ENCODE results near the gene SIMC1.
A peak's percentile ranks its signal among the peaks of the same experiment; 100 is the strongest.

Gene SIMC1

DNA sequence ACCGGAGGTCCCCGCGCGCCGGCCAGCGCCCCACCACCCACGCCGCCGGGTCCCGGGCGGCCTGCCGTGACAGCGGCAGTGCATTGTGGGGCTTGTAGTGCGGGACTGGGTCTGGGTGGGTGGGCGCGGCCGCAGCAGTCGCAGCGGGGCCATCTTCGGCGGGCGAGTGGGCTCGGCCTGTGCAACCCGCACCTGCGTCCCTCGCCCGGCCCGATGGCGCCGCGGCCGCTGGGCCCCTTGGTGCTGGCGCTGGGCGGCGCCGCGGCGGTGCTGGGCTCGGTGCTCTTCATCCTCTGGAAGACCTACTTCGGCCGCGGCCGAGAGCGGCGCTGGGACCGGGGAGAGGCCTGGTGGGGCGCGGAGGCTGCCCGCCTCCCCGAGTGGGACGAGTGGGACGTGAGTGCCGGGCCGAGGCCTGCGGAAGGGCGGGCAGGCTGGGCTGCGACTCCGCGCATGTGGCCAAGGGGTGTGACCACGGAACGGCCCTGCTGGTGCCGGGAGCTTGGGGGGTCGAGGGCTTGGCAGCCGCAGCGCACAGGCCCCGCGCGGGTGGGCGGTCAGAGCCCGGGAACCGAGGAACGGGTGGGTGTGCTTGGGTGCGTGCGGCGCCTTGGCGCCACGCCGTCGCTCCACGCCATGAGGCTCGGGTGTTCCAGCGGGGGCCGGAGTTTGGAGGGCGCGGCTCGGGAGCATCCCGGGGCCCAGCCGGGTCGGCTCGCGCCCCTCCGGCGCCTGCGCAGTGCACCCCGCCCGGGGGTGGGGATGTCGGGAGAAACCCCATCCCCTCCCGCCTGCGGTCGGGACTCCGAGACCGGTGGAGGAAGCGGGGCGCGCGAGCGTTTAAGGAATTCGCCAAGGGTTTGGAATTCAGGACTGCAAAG lies 127.4 kb downstream of the SIMC1 start, which contains the start of gene ARL10:
ARL10 (plus strand) TSS at position 137 of the 881 bp plus-strand sequence; CDS start at position 214, 77 bp downstream.
- DNase-seq, result peak; percentile 83

DNA sequence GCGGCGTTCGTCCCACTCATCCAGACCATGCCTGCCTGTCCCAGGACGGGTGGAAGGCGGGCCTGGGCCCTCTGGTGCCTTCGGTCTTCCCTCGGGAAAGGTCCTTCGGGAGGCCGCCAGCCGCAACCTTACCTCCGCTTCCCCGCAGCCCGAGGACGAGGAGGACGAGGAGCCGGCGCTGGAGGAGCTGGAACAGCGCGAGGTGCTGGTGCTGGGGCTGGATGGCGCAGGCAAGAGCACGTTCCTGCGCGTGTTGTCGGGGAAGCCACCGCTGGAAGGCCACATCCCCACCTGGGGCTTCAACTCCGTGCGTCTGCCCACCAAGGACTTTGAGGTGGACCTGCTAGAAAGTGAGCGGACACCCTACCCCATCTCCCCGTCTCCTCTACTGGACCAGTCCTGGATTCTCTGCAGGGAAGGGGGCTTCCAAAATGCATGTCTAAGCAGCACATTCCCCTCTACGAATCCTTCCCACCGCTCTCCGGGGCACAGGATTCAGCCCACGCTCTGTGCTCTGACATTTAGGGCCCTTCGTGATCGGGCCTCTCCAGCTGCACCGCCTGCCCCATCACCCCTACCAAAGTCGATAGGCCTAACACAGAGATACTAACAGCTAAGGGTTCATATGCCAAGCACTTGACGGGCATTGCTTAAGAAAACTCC lies 128.1 kb downstream of the SIMC1 start:
- no peak for DNase-seq

DNA sequence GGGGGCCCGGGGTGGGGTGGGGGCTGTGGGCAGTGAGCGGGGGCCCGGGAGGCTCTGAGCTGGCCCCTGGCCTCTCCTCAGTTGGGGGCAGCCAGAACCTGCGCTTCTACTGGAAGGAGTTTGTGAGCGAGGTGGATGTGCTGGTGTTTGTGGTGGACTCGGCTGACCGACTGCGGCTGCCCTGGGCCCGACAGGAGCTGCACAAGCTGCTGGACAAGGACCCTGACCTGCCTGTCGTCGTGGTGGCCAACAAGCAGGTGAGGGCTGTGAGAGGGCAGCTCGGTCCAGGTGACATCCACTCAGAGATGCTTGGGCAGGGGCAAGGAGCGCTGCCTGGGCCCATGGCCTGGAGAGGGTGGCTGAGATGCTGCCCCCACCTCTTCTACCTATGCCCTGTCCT lies 130.5 kb downstream of the SIMC1 start:
- DNase-seq, result no peak

DNA sequence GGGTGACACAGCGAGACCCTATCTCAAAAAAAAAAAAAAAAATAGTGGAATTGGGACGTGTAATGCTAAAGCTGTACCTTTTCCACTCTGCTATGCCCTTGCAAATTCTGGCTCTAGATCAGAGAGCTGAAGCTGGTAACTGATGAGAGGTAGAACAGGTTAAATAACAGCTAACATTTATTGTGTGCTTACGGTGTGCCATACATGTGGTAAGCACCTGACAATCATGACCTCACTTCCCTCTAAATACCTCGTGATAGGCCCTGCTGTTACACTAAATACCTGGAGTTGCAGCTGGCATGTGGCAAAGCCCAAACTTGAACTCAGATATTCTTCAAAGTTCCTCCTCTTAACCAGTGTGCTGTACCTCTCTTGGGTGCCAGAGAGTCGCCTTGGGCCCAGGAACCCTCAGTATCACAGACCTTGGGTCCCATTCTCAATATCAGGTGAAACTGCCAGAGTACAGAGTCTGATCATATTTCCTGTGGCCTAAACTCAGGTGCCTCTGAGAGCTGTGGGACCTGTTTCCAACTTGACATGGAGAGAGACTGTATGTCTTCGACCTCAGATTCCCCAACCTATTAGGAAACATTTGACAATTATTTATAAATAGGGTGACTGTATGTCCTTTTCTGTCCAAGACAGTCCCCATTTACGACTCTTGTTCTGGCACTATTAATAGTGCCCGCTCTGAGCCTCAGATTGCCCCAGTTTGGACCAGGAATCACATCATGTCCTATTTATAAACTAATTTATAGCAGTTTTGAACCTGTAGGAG lies 131.9 kb downstream of the SIMC1 start:
- no peak for DNase-seq

DNA sequence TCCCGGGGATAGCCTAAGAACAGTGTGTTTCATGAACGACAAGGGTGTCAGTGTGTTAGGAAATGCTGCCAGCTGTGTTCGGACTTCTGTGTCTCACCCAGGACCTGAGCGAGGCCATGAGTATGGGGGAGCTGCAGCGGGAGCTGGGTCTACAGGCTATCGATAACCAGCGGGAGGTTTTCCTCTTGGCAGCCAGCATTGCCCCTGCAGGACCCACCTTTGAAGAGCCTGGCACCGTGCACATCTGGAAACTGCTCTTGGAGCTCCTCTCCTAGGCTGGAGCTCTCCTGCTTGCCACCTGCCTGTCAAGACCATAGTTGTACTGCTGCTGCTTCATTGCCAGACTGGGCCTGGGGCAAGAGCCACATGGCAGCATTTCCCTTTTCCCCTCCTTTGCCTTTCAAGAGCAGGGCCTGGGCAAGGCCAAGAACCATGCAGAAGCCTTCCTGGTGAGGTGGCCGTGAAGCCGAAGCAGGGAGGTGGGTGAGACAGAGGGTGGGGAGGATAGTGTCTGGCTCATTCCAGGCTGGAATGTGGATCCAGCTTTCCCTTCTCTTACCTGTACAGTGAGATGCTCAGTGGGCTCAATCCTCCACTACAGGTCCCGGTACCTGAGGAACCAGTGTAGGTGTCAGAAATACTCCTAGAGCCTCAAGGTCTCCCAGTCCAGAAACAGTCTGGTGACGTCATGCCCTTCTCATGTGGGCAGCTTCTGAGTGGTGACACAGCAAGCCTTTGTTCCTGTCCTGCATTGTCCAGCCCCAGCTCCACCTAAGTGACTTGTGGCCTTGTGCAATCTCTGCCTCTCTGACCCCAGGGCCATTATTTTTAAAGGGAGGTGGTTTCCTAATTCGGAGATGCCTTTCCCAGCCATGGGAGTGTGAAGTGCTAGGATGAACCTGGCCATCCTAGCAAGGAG lies 133.7 kb downstream of the SIMC1 start:
- DNase-seq, result no peak

DNA sequence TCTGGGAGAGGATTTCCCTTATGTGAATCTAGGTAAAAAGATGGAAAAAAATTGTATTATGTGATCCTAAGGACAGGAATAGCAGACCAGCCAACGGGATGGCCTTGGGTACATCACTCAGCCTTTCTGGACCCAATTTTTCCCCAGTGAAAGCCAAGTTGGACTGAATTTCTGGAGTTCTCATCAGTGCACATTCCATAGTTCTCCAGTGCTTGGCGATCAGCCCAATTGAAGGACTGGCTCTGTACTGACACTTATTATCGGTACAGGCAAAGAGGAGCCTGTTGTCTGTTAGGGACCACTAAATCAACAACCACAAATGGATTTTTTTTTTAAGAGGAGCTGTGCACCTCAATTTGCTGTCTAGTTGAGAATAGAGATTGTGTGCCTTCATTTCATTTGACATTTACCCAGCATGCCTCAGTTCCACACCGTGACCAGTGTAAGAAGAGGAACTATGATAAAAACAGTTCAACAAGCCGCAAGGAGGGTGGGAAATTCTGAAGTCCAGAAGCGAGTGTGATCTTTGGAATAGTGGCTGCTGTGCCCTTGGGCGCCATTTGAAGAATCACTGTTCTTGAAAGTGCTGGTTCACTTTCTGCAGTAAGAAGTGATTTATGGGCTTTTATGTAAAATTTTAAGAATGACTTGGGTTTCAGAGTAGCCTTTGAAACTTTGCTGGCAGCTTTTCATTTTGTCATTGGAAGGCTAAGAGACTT lies 135.0 kb downstream of the SIMC1 start:
- DNase-seq, result no peak

DNA sequence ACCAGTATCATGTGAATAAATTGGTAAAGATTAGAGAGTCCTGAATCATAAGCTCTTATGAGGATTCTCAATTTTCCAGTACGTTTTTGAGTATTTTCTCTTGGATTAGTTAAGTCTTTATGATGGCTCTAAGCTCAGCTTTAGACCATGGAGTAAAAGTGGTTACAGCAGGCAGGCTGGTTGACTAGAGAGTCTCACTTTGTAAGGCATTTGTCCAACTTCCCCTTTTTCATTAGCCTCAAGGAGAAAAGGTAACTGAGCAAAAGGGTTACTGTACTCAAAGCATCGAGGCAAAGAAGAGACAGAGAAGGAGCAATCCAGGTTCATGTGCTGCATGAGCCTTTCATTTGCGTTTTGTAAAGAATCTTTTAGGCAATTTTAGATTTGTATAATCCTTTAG lies 141.7 kb downstream of the SIMC1 start:
- no peak for DNase-seq

DNA sequence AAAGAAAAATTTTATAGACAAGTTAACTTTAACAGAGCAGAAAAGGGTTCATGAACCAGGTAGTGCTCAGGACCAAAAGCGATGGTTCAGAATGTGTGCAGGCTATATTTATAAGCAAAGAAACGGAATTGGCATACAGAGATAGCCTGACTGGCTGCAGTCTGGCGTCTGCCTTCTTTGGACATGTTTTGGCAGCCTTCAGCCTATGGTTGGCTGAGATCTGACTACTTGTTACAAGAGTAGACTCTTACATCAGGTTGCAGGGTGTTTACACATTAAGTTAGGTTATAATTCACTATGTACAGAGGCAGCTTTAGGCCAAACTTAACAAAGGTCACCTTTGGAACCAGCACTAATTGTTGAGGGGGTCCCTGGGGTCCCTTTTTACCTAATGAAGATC lies 143.2 kb downstream of the SIMC1 start:
- no peak for DNase-seq

DNA sequence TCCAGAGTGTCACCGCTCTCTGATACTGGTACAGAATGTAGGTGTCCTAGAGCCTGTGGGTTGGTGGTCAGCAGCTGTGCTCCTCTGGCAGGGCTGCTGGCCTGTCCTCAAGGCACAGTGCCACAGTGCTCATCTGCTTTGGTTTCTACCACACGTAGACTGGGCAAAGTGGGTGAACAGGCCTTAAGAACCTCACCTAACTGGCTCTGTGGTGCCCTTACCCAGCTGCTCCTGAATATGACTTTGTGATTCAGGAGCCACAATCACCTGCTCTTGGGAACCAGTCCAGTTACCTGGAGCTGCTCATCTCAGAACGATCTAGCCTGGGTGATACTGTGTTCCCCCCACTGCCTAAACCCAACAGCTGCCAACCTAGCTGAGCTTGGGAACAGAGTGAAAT lies 143.8 kb downstream of the SIMC1 start:
- no peak for DNase-seq

DNA sequence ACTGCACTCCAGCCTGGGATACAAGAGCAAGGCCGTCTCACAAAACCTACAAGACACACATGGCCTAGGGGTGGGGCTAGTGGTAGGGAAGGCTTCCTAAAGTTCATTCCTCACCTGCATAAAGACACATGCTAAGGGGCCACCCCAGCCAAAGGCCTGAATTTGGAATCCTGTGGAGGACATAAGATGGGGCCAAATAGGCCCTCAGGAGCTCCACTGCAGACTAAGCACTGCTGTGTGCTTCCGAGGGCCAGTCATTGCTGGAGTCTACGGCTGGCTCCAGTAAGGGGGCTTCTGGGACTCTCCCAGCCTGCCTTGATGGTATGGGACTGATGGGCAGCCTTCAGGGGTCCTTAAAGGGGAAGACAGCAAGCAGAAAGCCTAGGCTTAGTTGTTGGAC lies 144.5 kb downstream of the SIMC1 start:
- DNase-seq, result no peak

DNA sequence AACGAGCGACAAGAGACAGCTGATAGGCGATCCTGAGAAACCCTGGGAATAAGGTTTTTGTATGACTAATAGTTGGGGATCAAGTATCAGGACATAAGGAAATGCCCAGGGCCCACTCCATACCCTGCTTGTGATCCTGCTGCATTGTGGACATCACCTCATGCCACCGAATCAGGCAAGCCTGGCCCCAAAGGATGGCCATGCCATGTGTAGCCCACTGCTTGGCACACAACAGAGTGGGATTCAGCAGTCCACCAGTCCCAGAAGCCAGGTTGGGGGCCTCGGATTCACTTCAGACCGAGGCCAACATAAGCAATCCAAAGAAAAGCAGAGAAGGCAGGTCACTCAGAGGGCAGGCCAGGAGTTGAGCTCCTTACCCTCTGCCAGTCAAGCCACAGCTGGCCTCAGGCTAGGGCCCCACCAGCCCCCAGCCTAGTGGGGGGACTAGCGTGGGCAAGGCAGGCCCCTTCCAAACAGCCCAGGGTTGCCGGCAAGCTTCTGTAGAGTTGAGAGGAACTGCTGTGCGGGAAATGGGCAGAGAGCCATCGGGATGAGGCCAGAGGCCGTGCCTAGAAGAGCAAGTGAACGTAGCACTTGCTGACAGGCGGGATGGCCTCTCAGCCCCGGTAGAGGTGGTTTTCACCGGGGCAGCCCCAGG lies 145.2 kb downstream of the SIMC1 start:
- DNase-seq, result no peak

DNA sequence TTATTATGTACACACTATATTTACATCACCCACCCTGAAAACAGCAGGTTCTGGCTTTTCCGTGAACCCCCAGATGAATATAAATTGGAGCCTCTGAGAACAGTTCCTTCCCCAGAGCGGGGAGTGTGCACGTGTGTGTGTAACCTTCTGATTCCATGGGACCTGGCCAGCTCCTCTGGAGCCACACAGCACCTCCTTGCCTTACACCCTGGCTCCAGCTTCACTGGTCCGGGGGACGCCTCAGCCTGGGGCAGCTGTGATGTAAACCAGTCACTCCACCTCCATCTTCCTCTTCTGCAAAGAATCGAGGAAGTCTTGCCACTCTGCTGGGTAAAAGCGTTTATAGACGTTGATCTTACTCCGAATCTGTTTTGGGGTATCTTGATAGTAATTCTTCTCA lies 145.7 kb downstream of the SIMC1 start:
- DNase-seq, result no peak

DNA sequence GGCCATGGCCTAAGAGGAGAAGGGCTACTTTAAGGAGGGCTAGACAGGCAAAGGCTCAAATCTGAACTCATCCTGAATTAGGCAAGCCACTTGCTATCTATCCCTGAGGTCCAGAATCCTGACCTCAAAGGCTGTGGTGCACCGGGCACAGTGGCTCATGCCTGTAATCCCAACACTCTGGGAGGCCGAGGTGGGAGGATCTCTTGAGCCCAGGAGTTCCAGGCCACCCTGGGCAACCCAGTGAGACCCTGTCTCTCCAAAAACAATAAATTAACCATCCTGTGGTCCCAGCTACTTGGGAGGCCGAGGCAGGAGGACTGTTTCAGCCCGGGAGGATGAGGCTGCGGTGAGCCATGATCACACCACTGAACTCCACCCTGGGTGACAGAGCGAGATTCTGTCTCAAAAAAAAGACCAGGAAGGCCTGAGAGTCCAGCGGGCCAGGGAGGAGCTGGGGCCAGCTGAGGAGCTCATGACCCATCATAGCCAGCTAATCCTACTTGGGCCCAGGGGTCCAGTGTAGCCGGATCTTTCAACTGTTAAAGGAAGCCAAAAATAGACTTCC lies 146.2 kb downstream of the SIMC1 start:
- no peak for DNase-seq

DNA sequence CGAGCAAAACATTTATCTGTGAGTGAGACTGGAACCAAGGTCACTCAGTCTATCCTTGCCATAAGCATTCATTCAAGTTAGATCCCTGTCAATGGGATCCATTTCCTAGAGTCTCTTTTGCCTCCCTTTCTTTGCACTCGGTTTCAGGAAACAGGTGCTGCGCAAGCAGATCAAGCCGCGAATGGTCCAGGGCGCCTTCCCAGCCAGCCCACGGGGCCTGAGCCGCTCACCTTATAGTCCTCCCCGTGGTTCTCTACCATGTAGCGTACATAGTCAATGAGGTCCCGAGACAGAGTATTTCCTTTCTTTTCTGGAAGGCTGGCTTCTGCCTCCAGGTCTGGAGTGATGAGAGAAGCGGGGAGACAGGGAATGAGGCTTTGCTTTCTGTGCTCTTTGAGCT lies 146.8 kb downstream of the SIMC1 start:
- DNase-seq, result no peak

DNA sequence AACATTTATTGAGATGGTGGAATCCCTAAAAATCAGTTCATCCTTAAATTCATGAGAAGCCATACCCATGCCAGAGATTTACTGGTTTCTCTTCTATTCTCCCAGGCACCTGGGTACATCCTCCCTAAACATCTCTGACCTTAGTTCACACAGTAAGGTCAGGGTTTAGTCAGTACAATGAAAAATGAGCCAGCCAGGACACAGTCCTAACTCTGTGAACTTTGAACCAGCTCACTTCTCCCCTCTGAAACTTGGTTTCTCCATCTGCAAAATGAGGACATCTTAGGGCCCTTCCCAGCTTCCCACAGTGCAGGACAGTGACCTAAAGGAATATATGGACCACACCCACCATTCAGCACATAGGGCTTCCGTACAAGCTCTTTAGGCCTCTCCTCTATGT lies 148.3 kb downstream of the SIMC1 start:
- DNase-seq, result no peak

DNA sequence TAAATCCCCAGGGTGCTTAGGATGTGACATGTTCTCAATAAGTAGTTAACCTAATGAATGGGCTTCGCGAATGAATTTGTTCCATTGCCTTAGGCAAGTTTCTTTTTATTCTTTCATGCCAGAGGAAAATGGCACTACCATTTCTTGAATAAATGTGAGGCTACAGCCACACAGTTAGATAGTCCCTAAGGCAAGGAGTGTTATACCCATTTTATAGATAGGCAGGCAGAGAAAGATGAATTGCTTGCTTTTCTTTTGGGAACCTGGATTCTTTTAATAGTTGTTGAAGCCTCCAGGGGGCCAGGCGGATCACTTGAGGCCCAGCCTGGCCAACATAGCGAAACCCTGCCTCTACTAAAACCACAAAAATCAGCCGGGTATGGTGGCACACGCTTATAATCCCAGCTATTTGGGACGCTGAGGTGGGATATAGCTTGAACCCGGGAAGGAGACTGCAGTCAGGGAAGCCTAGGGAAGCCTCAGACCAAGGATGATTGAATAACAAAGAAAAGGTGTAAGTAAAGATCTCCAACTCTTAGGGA lies 149.2 kb downstream of the SIMC1 start:
- DNase-seq, result peak; percentile 10

DNA sequence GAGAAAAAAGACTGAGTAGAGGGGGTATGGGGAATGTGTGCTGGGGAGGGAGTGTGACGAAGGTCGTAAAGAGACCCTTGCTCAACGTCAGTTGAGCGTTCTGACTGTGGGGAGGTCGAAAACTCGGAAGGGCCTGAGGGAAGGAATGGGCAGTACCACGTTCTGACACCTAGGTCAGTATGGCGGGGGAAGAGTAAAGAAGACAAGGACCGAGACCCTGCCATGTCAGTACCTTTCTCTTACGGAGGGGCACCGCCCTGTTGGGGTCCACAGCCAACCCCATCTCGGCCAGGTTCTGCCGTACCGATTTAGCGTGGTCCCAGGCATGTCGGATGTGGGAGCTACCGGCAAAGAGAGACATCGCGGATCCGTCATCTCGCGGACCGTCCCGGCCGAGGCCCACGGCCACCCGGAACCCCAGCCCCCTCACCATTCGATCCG lies 149.8 kb downstream of the SIMC1 start:
- DNase-seq, result peak; percentile 17

DNA sequence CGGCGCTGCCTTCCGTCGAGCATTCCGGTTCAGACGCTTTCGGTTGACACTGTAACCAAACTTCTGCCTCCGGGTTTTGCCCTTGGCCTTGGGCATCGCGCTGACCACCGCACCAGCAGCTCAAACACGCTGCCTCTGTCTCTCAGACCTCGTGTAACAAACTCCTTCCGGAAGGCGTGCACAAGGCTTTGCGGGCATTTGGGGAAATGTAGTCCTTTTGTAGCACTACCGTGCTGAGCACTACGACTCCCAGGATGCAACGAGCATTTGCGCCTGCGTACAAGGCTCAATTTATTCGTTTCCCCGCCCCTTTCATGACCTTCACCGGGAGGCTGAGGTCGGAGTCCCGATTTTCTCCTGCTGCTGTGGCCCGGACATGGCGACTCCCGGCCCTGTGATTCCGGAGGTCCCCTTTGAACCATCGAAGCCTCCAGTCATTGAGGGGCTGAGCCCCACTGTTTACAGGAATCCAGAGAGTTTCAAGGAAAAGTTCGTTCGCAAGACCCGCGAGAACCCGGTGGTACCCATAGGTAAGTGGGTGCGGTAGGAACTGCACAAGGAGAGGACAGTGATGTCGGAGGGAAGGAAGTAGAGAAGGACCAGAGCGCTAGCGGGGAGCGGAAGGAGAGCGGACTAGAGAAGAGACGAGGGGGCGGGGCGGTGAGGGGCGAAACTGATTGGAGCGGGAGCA lies 150.4 kb downstream of the SIMC1 start, which contains the start of the genes HIGD2A and NOP16:
HIGD2A (plus strand) TSS at position 308 of the 691 bp plus-strand sequence; CDS start at position 377, 69 bp downstream.
NOP16 (minus strand) TSS at position 155 of the 691 bp plus-strand sequence; CDS start at position 96, 59 bp downstream.
- peak; percentile 99 for DNase-seq
